HG02678 (cell line): ENCODE data around the gene WNK2.

Experiments
- ATAC-seq: cut with Tn5 transposase; IDR thresholded peaks from one replicate; pipeline ENCODE4 v1.9.1; 2021; ENCODE audit warnings: mild to moderate bottlenecking, moderate library complexity; ENCODE audit not compliant: unreplicated experiment

Gene WNK2

GRCh38 chr9:93184432-93185265 lies 710 bp downstream of the WNK2 start:
- ATAC-seq: no peak

- no peak for ATAC-seq
Measured at GRCh38 chr9:93185266-93186214, 1.6 kb downstream of the WNK2 start.

- no peak for ATAC-seq
Measured at GRCh38 chr9:93186215-93186945, 2.4 kb downstream of the WNK2 start.

GRCh38 chr9:93187047-93187446 lies 3.1 kb downstream of the WNK2 start:
- ATAC-seq: no peak

- ATAC-seq: no peak
Measured at GRCh38 chr9:93187574-93187973, 3.6 kb downstream of the WNK2 start.

- no peak for ATAC-seq
Measured at GRCh38 chr9:93188426-93189368, 4.8 kb downstream of the WNK2 start.

GRCh38 chr9:93189369-93190132 lies 5.6 kb downstream of the WNK2 start:
- ATAC-seq: no peak

- no peak for ATAC-seq
Measured at GRCh38 chr9:93190133-93190525, 6.2 kb downstream of the WNK2 start.

GRCh38 chr9:93190656-93191353 lies 6.9 kb downstream of the WNK2 start:
- no peak for ATAC-seq

GRCh38 chr9:93191354-93191660 lies 7.4 kb downstream of the WNK2 start:
- ATAC-seq: no peak

GRCh38 chr9:93192721-93193387 lies 8.9 kb downstream of the WNK2 start:
- no peak for ATAC-seq

- ATAC-seq: no peak
Measured at GRCh38 chr9:93193388-93194220, 9.7 kb downstream of the WNK2 start.

GRCh38 chr9:93194221-93194625 lies 10.3 kb downstream of the WNK2 start:
- no peak for ATAC-seq

GRCh38 chr9:93194641-93195040 lies 10.7 kb downstream of the WNK2 start:
- ATAC-seq: no peak

GRCh38 chr9:93196096-93197055 lies 12.4 kb downstream of the WNK2 start:
- ATAC-seq: no peak

- ATAC-seq: no peak
Measured at GRCh38 chr9:93197670-93198069, 13.7 kb downstream of the WNK2 start.
